Erythroblast (primary cell): Measurements from ENCODE around the gene FMN1.

Experiments
- GATA1 ChIP-seq: IDR thresholded peaks from 2 replicates; pipeline ENCODE4 v1.6.1; 2011; ENCODE audit warnings: low read depth, mild to moderate bottlenecking, control low read depth, low read length, moderate library complexity
- POLR2A ChIP-seq: IDR thresholded peaks from 2 replicates; pipeline ENCODE4 v1.6.1; 2011; ENCODE audit warnings: mild to moderate bottlenecking, low read length

DNA sequence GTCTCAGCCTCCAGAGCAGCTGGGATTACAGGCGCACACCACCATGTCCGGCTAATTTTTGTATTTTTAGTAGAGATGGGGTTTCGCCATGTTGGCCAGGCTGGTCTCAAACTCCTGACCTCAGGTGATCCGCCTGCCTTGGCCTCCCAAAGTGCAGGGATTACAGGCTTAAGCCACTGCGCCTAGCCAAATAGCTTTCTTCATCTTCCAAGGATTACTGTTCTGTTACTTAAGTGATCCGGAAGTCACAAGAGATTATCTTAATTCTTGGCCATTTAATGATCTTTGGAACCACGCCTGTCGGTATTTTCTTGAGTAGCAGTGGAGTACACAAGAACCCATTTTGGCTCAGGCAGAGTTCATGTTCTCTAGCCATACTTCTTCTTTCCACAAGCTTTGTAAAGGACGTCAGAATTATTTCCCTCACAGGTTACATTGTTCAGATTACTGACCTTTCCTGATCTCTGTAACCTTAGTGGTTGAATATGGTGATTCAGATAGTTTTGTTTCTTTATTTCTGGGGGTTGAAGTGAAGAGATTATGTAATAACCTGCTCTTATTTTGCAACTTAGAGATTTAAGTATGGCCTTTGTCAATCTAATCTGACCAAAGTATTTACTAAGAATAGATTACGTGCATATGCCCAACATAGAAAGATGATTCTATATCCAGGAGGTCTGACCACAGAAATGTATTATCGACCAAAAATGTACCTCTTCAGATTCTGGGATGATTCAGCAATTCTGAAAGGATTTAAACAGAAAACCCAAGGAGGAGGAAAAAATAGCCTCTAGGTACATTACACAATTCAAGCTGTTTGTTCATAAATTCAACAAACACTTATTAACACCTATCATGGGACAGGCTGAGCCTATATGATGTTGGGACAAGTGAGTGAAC is 344.5 kb downstream of the FMN1 start:
- no peak for TF ChIP-seq POLR2A
- no peak for TF ChIP-seq GATA1
